Type B pancreatic cell (in vitro differentiated cells): ENCODE results near the gene FIGLA. TPM values are rescaled to one million over a fixed set of nuclear protein-coding genes. Genes with fewer than 3 reads are reported as not detected.

Experiments
- DNase-seq: peaks from one replicate; pipeline ENCODE4 v3.0.0; 2021; ENCODE audit warnings: mixed read lengths; ENCODE audit not compliant: unreplicated experiment; ENCODE audit errors: extremely low spot score
- H3K27ac Mint-ChIP-seq: 2 replicates; pipeline ENCODE4 v1.8.0; 2021; ENCODE audit warnings: mild to moderate bottlenecking, mixed read lengths
- H3K27me3 Mint-ChIP-seq: 2 replicates; pipeline ENCODE4 v1.8.0; 2021; ENCODE audit warnings: mixed read lengths
- H3K36me3 Mint-ChIP-seq: 2 replicates; pipeline ENCODE4 v1.8.0; 2021; ENCODE audit warnings: mixed read lengths
- H3K4me1 Mint-ChIP-seq: one replicate; pipeline ENCODE4 v1.8.0; 2021; ENCODE audit warnings: mixed read lengths; ENCODE audit not compliant: unreplicated experiment
- H3K4me3 Mint-ChIP-seq: 2 replicates; pipeline ENCODE4 v1.8.0; 2021; ENCODE audit warnings: mild to moderate bottlenecking, mixed read lengths
- H3K9me3 Mint-ChIP-seq: 2 replicates; pipeline ENCODE4 v1.8.0; 2021; ENCODE audit warnings: mixed read lengths
- CTCF ChIP-seq: fragments of 200-600 bp; sonication (generic); conservative IDR thresholded peaks from 2 replicates; pipeline ENCODE4 v1.5.0; 2021; ENCODE audit warnings: antibody characterized with exemption, mild to moderate bottlenecking
- total RNA-seq: library from RNA; stranded (reverse); gene quantifications from 2 replicates; pipeline ENCODE4 v1.2.1, GENCODE V29; 2021; ENCODE audit warnings: low replicate concordance

FIGLA gene
- total RNA-seq, 1 donor from 2014 or later = not detected

DNA sequence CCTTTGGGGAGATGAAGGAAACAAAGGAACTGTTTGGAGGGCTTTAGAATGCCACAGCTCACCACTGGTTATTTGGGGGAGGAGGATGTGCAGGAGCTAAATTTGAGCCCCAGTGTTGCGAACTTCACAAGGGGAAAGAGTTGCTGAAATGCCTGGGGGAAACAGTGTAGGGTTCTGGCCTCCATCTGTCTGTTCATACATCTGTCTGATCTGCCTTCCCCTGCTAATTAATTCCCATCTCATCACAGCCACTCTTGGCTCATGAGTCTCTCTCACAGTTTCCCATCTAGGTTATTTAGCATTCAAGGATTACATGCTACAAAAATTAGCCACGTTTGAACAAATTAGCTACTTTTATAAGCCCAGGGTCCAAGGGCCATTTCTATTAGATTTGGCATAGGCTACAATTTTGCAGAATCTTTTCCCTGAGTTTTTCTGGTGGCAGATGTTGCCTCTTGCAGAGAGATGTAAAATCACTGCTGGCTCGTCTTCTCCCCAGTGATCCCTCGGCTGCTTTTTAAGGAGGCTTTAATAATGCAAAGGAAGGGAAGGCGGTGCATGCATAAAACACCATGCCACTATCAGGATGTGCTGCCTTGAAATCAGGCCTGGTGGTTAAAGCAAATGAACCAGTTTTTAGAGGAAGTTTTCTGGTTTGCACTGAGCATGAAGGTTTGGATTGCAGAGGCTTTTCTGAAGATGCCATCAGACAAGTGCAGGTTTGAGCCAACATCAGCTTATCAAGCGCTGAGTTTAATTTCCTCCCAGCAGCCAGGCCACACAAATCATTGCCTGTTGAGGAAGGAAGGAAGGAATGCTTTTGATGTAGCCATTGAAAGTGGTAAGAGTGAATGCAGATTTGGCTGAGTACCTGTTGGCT lies 57.4 kb downstream of the FIGLA start:
- no peak overlapping the region for H3K27ac Mint-ChIP-seq
- peaks cover 4% of the 10 kb centered on the region for H3K9me3 Mint-ChIP-seq

DNA sequence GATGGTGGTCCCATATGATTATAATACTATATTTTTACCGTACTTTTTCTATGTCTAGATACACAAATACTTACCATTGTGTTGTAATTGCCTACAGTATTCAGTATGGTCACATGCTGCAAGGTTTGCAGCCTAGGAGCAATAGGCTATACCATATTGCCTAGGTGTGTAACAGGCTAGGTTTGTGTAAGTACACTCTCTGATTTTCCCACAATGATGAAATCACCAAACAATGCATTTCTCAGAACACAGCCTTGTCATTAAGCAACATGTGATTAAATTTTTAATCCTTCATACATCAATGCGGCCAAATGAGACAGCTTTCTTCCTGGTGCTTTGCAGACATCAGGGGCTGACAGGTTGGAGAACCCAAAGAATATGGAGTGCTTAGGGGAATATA lies 59.7 kb downstream of the FIGLA start:
- H3K27ac Mint-ChIP-seq = no peak overlapping the region
- H3K36me3 Mint-ChIP-seq = no peaks in the 10 kb centered on the region
- H3K27me3 Mint-ChIP-seq = peaks cover 48% of the 10 kb centered on the region
- peaks cover 7% of the 10 kb centered on the region for H3K4me1 Mint-ChIP-seq
- no peak for TF ChIP-seq CTCF
- H3K4me3 Mint-ChIP-seq = no peak overlapping the region
- no peaks in the 10 kb centered on the region for H3K9me3 Mint-ChIP-seq
- DNase-seq = no peak

More for the DNA sequence above, 57.4 kb downstream of the FIGLA start:
- no peaks in the 10 kb centered on the region for H3K36me3 Mint-ChIP-seq
- H3K27me3 Mint-ChIP-seq = peaks cover 51% of the 10 kb centered on the region
- no peak for DNase-seq
- TF ChIP-seq CTCF = no peak
- peaks cover 7% of the 10 kb centered on the region for H3K4me1 Mint-ChIP-seq
- no peak overlapping the region for H3K4me3 Mint-ChIP-seq

DNA sequence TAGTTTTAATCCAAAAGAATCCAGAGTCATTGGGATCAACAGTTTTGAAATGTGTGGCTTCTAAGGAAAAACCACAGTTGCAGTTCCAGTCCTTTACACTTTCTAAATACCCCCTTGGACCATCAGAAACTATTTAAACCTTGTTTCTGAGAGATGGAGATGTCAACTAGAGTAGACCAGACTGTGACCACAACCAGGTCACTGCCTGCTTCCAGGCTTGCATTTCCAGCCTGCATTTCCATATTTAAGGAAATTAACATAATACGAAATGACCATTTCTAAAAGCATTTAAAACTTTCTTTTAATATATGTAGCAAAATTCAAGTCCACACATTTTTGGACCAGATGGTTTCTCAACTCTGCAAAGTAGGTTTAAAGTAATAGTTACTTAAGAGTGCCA lies 60.8 kb downstream of the FIGLA start:
- Mint-ChIP-seq H3K9me3 (no peaks in the 10 kb centered on the region), H3K27ac (no peak overlapping the region), H3K27me3 (peaks cover 41% of the 10 kb centered on the region), H3K36me3 (no peaks in the 10 kb centered on the region), H3K4me3 (no peak overlapping the region), H3K4me1 (peaks cover 7% of the 10 kb centered on the region)
- TF ChIP-seq CTCF = no peak
- DNase-seq = no peak

GRCh38 chr2:70728128-70728527 lies 62.3 kb downstream of the FIGLA start:
- no peak for TF ChIP-seq CTCF
- Mint-ChIP-seq H3K27me3 (peaks cover 27% of the 10 kb centered on the region), H3K36me3 (no peaks in the 10 kb centered on the region), H3K9me3 (no peaks in the 10 kb centered on the region), H3K4me3 (no peak overlapping the region), H3K27ac (no peak overlapping the region), H3K4me1 (peaks cover 2% of the 10 kb centered on the region)
- no peak for DNase-seq

Other genes with a start within 250 kb of the FIGLA start
- 6.8 and 21.0 TPM in 2 replicates for gene TGFA, start 236.8 kb downstream of the FIGLA start, total RNA-seq
- 1.6 and 5.0 TPM in 2 replicates for gene ADD2, start 22.4 kb downstream of the FIGLA start, total RNA-seq
- gene CLEC4F, start 30.0 kb upstream of the FIGLA start, total RNA-seq = not detected in 2 replicates
- not detected in 2 replicates for gene CD207, start 45.2 kb upstream of the FIGLA start, total RNA-seq
- 1.2 and 1.3 TPM in 2 replicates for gene VAX2, start 109.9 kb upstream of the FIGLA start, total RNA-seq
- gene ATP6V1B1, start 145.3 kb upstream of the FIGLA start, total RNA-seq = 6.3 and 8.6 TPM in 2 replicates
- gene ANKRD53, start 188.0 kb upstream of the FIGLA start, total RNA-seq = 0.55 and 0.72 TPM in 2 replicates
- gene TEX261, start 204.2 kb upstream of the FIGLA start, total RNA-seq = 46.1 and 50.0 TPM in 2 replicates